Motor neuron (in vitro differentiated cells): ENCODE data around the gene SPHK1. TPM values are rescaled to one million over a fixed set of nuclear protein-coding genes. Genes with fewer than 3 reads are reported as not detected.
A peak's percentile ranks its signal among the peaks of the same experiment; 100 is the strongest.

ENCODE experiments used
- ATAC-seq, 8 experiments: fragments of 200-7000 bp; cut with Tn5 transposase; replicated peaks in 6 of 8; 2 replicates each; pipeline ENCODE4 v1.8.0; 2021; ENCODE audit warnings: mild to moderate bottlenecking in 8 of 8, moderate library complexity in 8 of 8
- H3K27ac ChIP-seq, 2 donors: fragments of 250-450 bp; sonication (Bioruptor Pico); 2 replicates each; pipeline ENCODE4 v1.9.0; 2021; ENCODE audit warnings: antibody characterized with exemption in 2 of 2, mild to moderate bottlenecking in 2 of 2, moderate library complexity in 1 of 2
- H3K4me1 ChIP-seq, 2 donors: fragments of 250-450 bp; sonication (Bioruptor Pico); replicated peaks in 1 of 2; 2 replicates each; pipeline ENCODE4 v1.6.1; 2021; ENCODE audit warnings: antibody characterized with exemption in 2 of 2, mild to moderate bottlenecking in 2 of 2, moderate library complexity in 1 of 2
- H3K4me3 ChIP-seq, 5 donors: fragments of 250-450 bp; sonication (Bioruptor Pico); 2 replicates each; pipeline ENCODE4 v1.9.0; 2021; ENCODE audit warnings: antibody characterized with exemption in 5 of 5, mild to moderate bottlenecking in 5 of 5, moderate library complexity in 4 of 5
- WGBS, 10 experiments: fragments of 450-650 bp; shearing (Covaris generic); methylation state at CpG; one replicate each; pipeline ENCODE4 v1.0.0; 2022; 5-methylcytosine and 5-hydroxymethylcytosine counted together
- in situ Hi-C, 9 experiments: fragments of 400-800 bp; cut with MboI; loops; one replicate each; pipeline ENCODE4 v1.15.0; 2021; ENCODE audit warnings: low sequenced_read_pairs in 9 of 9, low pct_unique_long_range_greater_than_20kb in 2 of 9; ENCODE audit not compliant: unreplicated experiment in 9 of 9
- total RNA-seq, 8 experiments: library from RNA; unstranded; fragments of 300-600 nt; gene quantifications; 2 replicates each; pipeline versions ENCODE4 v1.2.3 to v1.2.4, GENCODE V29; 2022

The SPHK1 gene
- total RNA-seq, 8 experiments from 2014 or later = 0.50 to 61.8 (median 5.8) TPM

- no peak overlapping the region for H3K27ac ChIP-seq
- H3K4me3 ChIP-seq = no peak overlapping the region
- in situ Hi-C loops = loop anchor here in 1 of 9 experiments (25.0 kb wide), 1 partner anchor 108 kb away; the partner anchor contains the start of gene QRICH2
- H3K4me1 ChIP-seq = peaks cover 2 to 8% of the 10 kb centered on the region in 2 donors
- WGBS, 10 experiments = 57 to 100% (median 91%) methylated on average over 1 to 4 of the region's 10 CpGs; no CpG with 5 or more reads in 4 of the 10 experiments
- peak in 3 of 8 experiments; percentile 10 to 50 (median 49) for ATAC-seq
Observed at GRCh38 chr17:76420356-76421043, 36.1 kb downstream of the SPHK1 start.

- 0 to 75% (median 61%) methylated on average over 2 to 6 of the region's 7 CpGs; no CpG with 5 or more reads in 5 of the 10 experiments for WGBS, 10 experiments
- ATAC-seq = peak in 5 of 8 experiments; percentile 28 to 81 (median 52)
- Histone ChIP-seq H3K4me3 (no peak overlapping the region), H3K27ac (no peak overlapping the region), H3K4me1 (peaks cover 2 to 8% of the 10 kb centered on the region in 2 donors)
- in situ Hi-C loops = loop anchor here in 1 of 9 experiments (25.0 kb wide), 1 partner anchor 109 kb away; the partner anchor contains the start of gene QRICH2
Observed at GRCh38 chr17:76421044-76421407, 36.6 kb downstream of the SPHK1 start.

- peaks cover 2 to 8% of the 10 kb centered on the region in 2 donors for H3K4me1 ChIP-seq
- 100% methylated on average over 1 to 5 of the region's 8 CpGs; no CpG with 5 or more reads in 8 of the 10 experiments for WGBS, 10 experiments
- no peak for ATAC-seq
- in situ Hi-C loops = loop anchor here in 1 of 9 experiments (25.0 kb wide), 1 partner anchor 110 kb away; the partner anchor contains the start of gene QRICH2
- H3K27ac ChIP-seq = no peak overlapping the region
- no peak overlapping the region for H3K4me3 ChIP-seq
Observed at GRCh38 chr17:76422406-76422805, 38.0 kb downstream of the SPHK1 start.

- Histone ChIP-seq H3K4me3 (no peak overlapping the region), H3K27ac (no peak overlapping the region), H3K4me1 (peaks cover 2 to 11% of the 10 kb centered on the region in 2 donors)
- no peak for ATAC-seq
- in situ Hi-C loops = loop anchor here in 1 of 9 experiments (25.0 kb wide), 1 partner anchor 111 kb away; the partner anchor contains the start of gene QRICH2
- WGBS, 10 experiments = 60 to 100% (median 80%) methylated on average over 1 to 3 of the region's 6 CpGs; no CpG with 5 or more reads in 3 of the 10 experiments
Observed at GRCh38 chr17:76422860-76423259, 38.5 kb downstream of the SPHK1 start.

GRCh38 chr17:76426853-76427252, 42.4 kb downstream of the SPHK1 start:
- WGBS, 10 experiments = 86 to 100% (median 95%) methylated on average over 1 to 3 of the region's 3 CpGs
- no peak overlapping the region for H3K4me3 ChIP-seq

GRCh38 chr17:76427501-76428231, 43.3 kb downstream of the SPHK1 start:
- peaks cover 0 to 5% of the 10 kb centered on the region in 2 donors for H3K4me1 ChIP-seq
- peak in 2 of 8 experiments; percentile 47 to 63 for ATAC-seq
- H3K27ac ChIP-seq = no peak overlapping the region
- in situ Hi-C loops = no loop called here
- whole genome bisulfite sequencing, 10 experiments = 49 to 77% (median 69%) methylated on average over 2 to 8 of the region's 8 CpGs
- H3K4me3 ChIP-seq = no peak overlapping the region

More at GRCh38 chr17:76426853-76427252, 42.4 kb downstream of the SPHK1 start:
- no peak overlapping the region for H3K27ac ChIP-seq
- in situ Hi-C loops = no loop called here
- H3K4me1 ChIP-seq = peaks cover 0 to 5% of the 10 kb centered on the region in 2 donors
- peak in 1 of 8 experiments; percentile 14 for ATAC-seq

GRCh38 chr17:76428511-76428910, 44.1 kb downstream of the SPHK1 start:
- ATAC-seq = no peak
- in situ Hi-C loops = no loop called here
- 58 to 100% (median 100%) methylated on average over 1 of the region's 1 CpG; no CpG with 5 or more reads in 2 of the 10 experiments for WGBS, 10 experiments
- H3K27ac ChIP-seq = no peak overlapping the region
- H3K4me1 ChIP-seq = peaks cover 0 to 5% of the 10 kb centered on the region in 2 donors
- H3K4me3 ChIP-seq = no peak overlapping the region

- in situ Hi-C loops = no loop called here
- WGBS, 10 experiments = 33 to 100% (median 100%) methylated on average over 1 to 2 of the region's 2 CpGs; no CpG with 5 or more reads in 3 of the 10 experiments
- ATAC-seq = no peak
- H3K4me1 ChIP-seq = peaks cover 0 to 5% of the 10 kb centered on the region in 2 donors
- H3K4me3 ChIP-seq = no peak overlapping the region
- no peak overlapping the region for H3K27ac ChIP-seq
Observed at GRCh38 chr17:76431509-76431908, 47.1 kb downstream of the SPHK1 start.

- no peak overlapping the region for H3K27ac ChIP-seq
- 47 to 100% (median 94%) methylated on average over 1 to 6 of the region's 6 CpGs; no CpG with 5 or more reads in 3 of the 10 experiments for WGBS, 10 experiments
- peaks cover 0 to 5% of the 10 kb centered on the region in 2 donors for H3K4me1 ChIP-seq
- H3K4me3 ChIP-seq = no peak overlapping the region
- ATAC-seq = peak in 1 of 8 experiments; percentile 31
- in situ Hi-C loops = no loop called here
Observed at GRCh38 chr17:76432004-76432403, 47.6 kb downstream of the SPHK1 start.

- 45 to 100% (median 79%) methylated on average over 2 to 3 of the region's 3 CpGs; no CpG with 5 or more reads in 3 of the 10 experiments for WGBS, 10 experiments
- in situ Hi-C loops = no loop called here
- peak in 3 of 8 experiments; percentile 59 to 79 (median 76) for ATAC-seq
Observed at GRCh38 chr17:76432712-76433336, 48.4 kb downstream of the SPHK1 start.

GRCh38 chr17:76433693-76434092, 49.3 kb downstream of the SPHK1 start:
- no peak overlapping the region for H3K27ac ChIP-seq
- in situ Hi-C loops = no loop called here
- 83 to 100% (median 95%) methylated on average over 1 to 9 of the region's 9 CpGs for WGBS, 10 experiments
- no peak overlapping the region for H3K4me3 ChIP-seq
- no peak for ATAC-seq
- peaks cover 0 to 4% of the 10 kb centered on the region in 2 donors for H3K4me1 ChIP-seq

More at GRCh38 chr17:76432712-76433336, 48.4 kb downstream of the SPHK1 start:
- Histone ChIP-seq H3K4me1 (peaks cover 2% of the 10 kb centered on the region in 2 donors), H3K4me3 (no peak overlapping the region), H3K27ac (no peak overlapping the region)

GRCh38 chr17:76434870-76435269, 50.5 kb downstream of the SPHK1 start:
- Histone ChIP-seq H3K4me3 (no peak overlapping the region), H3K27ac (no peak overlapping the region), H3K4me1 (peaks cover 0 to 4% of the 10 kb centered on the region in 2 donors)
- ATAC-seq = no peak
- in situ Hi-C loops = no loop called here
- 79 to 100% (median 100%) methylated on average over 1 to 7 of the region's 7 CpGs; no CpG with 5 or more reads in 5 of the 10 experiments for WGBS, 10 experiments
